Measurements from ENCODE around the gene DLST.

DLST gene

GRCh38 chr14:74881431-74882102, at the start of gene DLST:
TSS of gene DLST (plus strand) at chr14:74881916. CDS start at chr14:74881954, 38 bp downstream.
- DNase-seq: peak; percentile 86

- DNase-seq: no peak
These were observed 48.9 kb upstream of the DLST start for GRCh38 chr14:74832849-74833248.

GRCh38 chr14:74834692-74835392, 46.9 kb upstream of the DLST start:
- no peak for DNase-seq

GRCh38 chr14:74835645-74836250, 46.0 kb upstream of the DLST start:
- no peak for DNase-seq

GRCh38 chr14:74836251-74836960, 45.3 kb upstream of the DLST start:
- no peak for DNase-seq

- DNase-seq: peak; percentile 30
These were observed 43.5 kb upstream of the DLST start for GRCh38 chr14:74838166-74838565.

GRCh38 chr14:74840603-74841030, 41.1 kb upstream of the DLST start:
- DNase-seq: no peak

- peak; percentile 28 for DNase-seq
These were observed 40.2 kb upstream of the DLST start for GRCh38 chr14:74841230-74842207.

- DNase-seq: no peak
These were observed 38.1 kb upstream of the DLST start for GRCh38 chr14:74843653-74844052.

- no peak for DNase-seq
These were observed 35.5 kb upstream of the DLST start for GRCh38 chr14:74846168-74846567.

GRCh38 chr14:74846968-74847665, 34.6 kb upstream of the DLST start:
- DNase-seq: no peak

- DNase-seq: no peak
These were observed 32.9 kb upstream of the DLST start for GRCh38 chr14:74848768-74849167.

- no peak for DNase-seq
These were observed 28.7 kb upstream of the DLST start for GRCh38 chr14:74852922-74853530.

GRCh38 chr14:74853581-74853980, 28.1 kb upstream of the DLST start:
- peak; percentile 8 for DNase-seq

GRCh38 chr14:74855021-74855420, 26.7 kb upstream of the DLST start:
- DNase-seq: no peak

- no peak for DNase-seq
These were observed 25.8 kb upstream of the DLST start for GRCh38 chr14:74855945-74856344.

- DNase-seq: no peak
These were observed 25.4 kb upstream of the DLST start for GRCh38 chr14:74856366-74856765.

GRCh38 chr14:74858022-74858421, 23.7 kb upstream of the DLST start:
- DNase-seq: no peak

GRCh38 chr14:74859757-74860552, 21.8 kb upstream of the DLST start:
- DNase-seq: no peak

Measured in OCI-M1 (cell line).